Measurements from ENCODE around the gene SHE. TPM values are rescaled to one million over a fixed set of nuclear protein-coding genes. Genes with fewer than 3 reads are reported as not detected.

SHE gene
- total and polyA plus RNA-seq, 2 donors (not counting 3 experiments of a cell fraction or from before 2014, with no cell fraction given) = 30.1 to 52.7 TPM

DNA sequence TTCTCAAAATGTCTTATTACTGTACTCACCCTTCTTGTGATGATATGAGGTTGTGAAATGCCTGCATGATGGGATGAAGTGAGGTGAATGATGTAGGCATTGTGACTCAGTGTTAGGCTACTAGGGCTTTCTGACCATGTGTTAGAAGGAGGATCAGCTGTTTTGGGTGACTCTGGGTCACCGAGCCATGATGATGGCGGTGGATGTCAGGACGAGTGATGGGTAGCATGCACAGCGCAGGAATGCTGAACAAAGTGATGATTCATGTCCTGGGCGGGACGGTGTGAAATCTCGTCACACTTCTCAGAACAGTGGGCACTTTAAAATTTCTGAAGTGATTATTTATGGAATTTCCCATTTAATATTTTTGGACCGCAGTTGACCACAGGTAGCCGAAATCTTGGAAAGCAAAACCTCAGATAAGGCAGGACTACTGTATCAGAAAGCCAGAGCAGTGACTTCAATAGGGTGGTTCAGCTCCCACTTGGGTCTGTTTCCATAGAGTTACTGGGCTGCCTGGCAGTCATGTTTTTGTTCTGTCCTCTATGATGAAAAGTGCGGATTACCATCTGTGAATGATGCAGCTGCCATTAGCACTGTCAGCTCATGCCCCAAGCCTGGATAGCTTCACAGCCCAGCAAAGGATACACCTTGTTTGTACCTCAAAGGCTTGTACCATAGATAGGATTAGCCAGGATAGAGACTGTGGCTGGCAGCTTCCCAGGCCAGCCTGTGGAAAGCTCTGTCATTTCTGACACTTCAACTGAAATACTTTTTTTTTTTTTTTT, 70.4 kb downstream of the SHE start:
- H4K20me1 ChIP-seq (replicated peaks; ENCODE audit: control insufficient read depth, extremely low read depth, insufficient read depth, low read length) = no peaks in the 10 kb centered on the region
- CTCF ChIA-PET = interaction anchor here (1.0 to 1.9 kb wide), 5 partner anchors 11 to 115 kb away, joined by 3 to 9 read pairs (median 3); no protein-coding TSS in a partner anchor
- peak overlapping the region; percentile 9 for H2AFZ ChIP-seq (ENCODE audit: low read depth, low read length)
- peak; percentile 49 for TF ChIP-seq FOS (IDR thresholded peaks at IDR 0.05; ENCODE audit: borderline replicate concordance, insufficient read depth, low read length)
- TF ChIP-seq MYC (IDR thresholded peaks at IDR 0.05; ENCODE audit: low read depth, low read length) = no peak
- TF ChIP-seq JUN (IDR thresholded peaks at IDR 0.05; ENCODE audit: borderline replicate concordance, insufficient read depth, insufficient read length, low read depth) = peak; percentile 35
- H3K9me3 ChIP-seq (replicated peaks; ENCODE audit: control insufficient read depth, insufficient read depth, low read length) = no peaks in the 10 kb centered on the region
- DNase-seq (ENCODE audit: low read depth, low spot score) (peak; percentile 35), FAIRE-seq (peak; percentile 40)
- POLR2A ChIA-PET = no interaction called here
- dilution Hi-C loops (cut with MboI; ENCODE audit: extremely low pct_ligation_motif_present, low sequenced_read_pairs) (no loop called here), intact Hi-C loops (cut with micrococcal nuclease) (no loop called here)
- no peaks in the 10 kb centered on the region for H3K79me2 ChIP-seq (ENCODE audit: control insufficient read depth, insufficient read depth, low read length)
- peaks cover 5% of the 10 kb centered on the region for H3K4me1 ChIP-seq (ENCODE audit: control insufficient read depth, extremely low read depth, insufficient read depth, low read length)
- BruUV-seq (replicated peaks) = no TSS peak
- no peak overlapping the region for H3K4me2 ChIP-seq (ENCODE audit: insufficient read depth, low read length)
- no peaks in the 10 kb centered on the region for H3K36me3 ChIP-seq (ENCODE audit: control insufficient read depth in 2 of 2, extremely low read depth in 1 of 2, insufficient read depth in 2 of 2, low read length in 2 of 2)
- H3K9ac ChIP-seq (replicated peaks; ENCODE audit: extremely low read depth, insufficient read depth, low read length) = no peak overlapping the region
- H3K27ac ChIP-seq (ENCODE audit: insufficient read depth, low read depth, low read length) = peak overlapping the region; percentile 10
- H3K4me3 ChIP-seq (replicated peaks in 1 of 3; ENCODE audit: insufficient read depth in 1 of 3, low read depth in 1 of 3, low read length in 3 of 3) = no peak overlapping the region
- no peaks in the 10 kb centered on the region for H3K27me3 ChIP-seq (ENCODE audit: control insufficient read depth in 2 of 2, insufficient read depth in 2 of 2, low read length in 2 of 2)
- H3K9me1 ChIP-seq (replicated peaks; ENCODE audit: control insufficient read depth, extremely low read depth, insufficient read depth, low read length) = no peaks in the 10 kb centered on the region

GRCh38 chr1:154430903-154431302, 71.3 kb downstream of the SHE start:
- no TSS peak for BruUV-seq (replicated peaks)
- TF ChIP-seq POLR2A (IDR thresholded peaks at IDR 0.05; ENCODE audit: low read depth, low read length) = no peak
- no peak for TF ChIP-seq POLR2AphosphoS5 (IDR thresholded peaks at IDR 0.05; ENCODE audit: insufficient read depth, low read depth, low read length)
- TF ChIP-seq GATA2 (IDR thresholded peaks at IDR 0.05; ENCODE audit: insufficient read depth, insufficient read length, low read depth, low read length) = no peak
- no peak for TF ChIP-seq MYC (IDR thresholded peaks at IDR 0.05; ENCODE audit: low read depth, low read length)
- TF ChIP-seq CTCF (IDR thresholded peaks at IDR 0.05; ENCODE audit: extremely low read depth in 1 of 2, insufficient read depth in 1 of 2, low read depth in 1 of 2, low read length in 2 of 2) = no peak
- TF ChIP-seq EZH2 (IDR thresholded peaks at IDR 0.05; ENCODE audit: borderline replicate concordance, low read depth, low read length, severe bottlenecking) = no peak
- TF ChIP-seq FOS (IDR thresholded peaks at IDR 0.05; ENCODE audit: borderline replicate concordance, insufficient read depth, low read length) = no peak
- TF ChIP-seq, protein P1, sequence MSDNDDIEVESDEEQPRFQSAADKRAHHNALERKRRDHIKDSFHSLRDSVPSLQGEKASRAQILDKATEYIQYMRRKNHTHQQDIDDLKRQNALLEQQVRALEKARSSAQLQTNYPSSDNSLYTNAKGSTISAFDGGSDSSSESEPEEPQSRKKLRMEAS (IDR thresholded peaks at IDR 0.05; ENCODE audit: insufficient read depth, insufficient read length) = no peak
- Histone ChIP-seq H3K4me1 (ENCODE audit: control insufficient read depth, extremely low read depth, insufficient read depth, low read length) (peaks cover 5% of the 10 kb centered on the region), H3K27me3 (ENCODE audit: control insufficient read depth in 2 of 2, insufficient read depth in 2 of 2, low read length in 2 of 2) (no peaks in the 10 kb centered on the region), H3K9me3 (replicated peaks; ENCODE audit: control insufficient read depth, insufficient read depth, low read length) (no peaks in the 10 kb centered on the region), H3K36me3 (ENCODE audit: control insufficient read depth in 2 of 2, extremely low read depth in 1 of 2, insufficient read depth in 2 of 2, low read length in 2 of 2) (no peaks in the 10 kb centered on the region), H3K4me2 (ENCODE audit: insufficient read depth, low read length) (no peak overlapping the region), H4K20me1 (replicated peaks; ENCODE audit: control insufficient read depth, extremely low read depth, insufficient read depth, low read length) (no peaks in the 10 kb centered on the region), H3K27ac (ENCODE audit: insufficient read depth, low read depth, low read length) (no peak overlapping the region), H2AFZ (ENCODE audit: low read depth, low read length) (no peak overlapping the region), H3K79me2 (ENCODE audit: control insufficient read depth, insufficient read depth, low read length) (no peaks in the 10 kb centered on the region), H3K4me3 (replicated peaks in 1 of 3; ENCODE audit: insufficient read depth in 1 of 3, low read depth in 1 of 3, low read length in 3 of 3) (no peak overlapping the region), H3K9me1 (replicated peaks; ENCODE audit: control insufficient read depth, extremely low read depth, insufficient read depth, low read length) (no peaks in the 10 kb centered on the region), H3K9ac (replicated peaks; ENCODE audit: extremely low read depth, insufficient read depth, low read length) (no peak overlapping the region)
- ChIA-PET POLR2A (no interaction called here), CTCF (interaction anchor here (1.0 to 1.9 kb wide), 5 partner anchors 11 to 116 kb away, joined by 3 to 9 read pairs (median 3); no protein-coding TSS in a partner anchor)
- dilution Hi-C loops (cut with MboI; ENCODE audit: extremely low pct_ligation_motif_present, low sequenced_read_pairs) (no loop called here), intact Hi-C loops (cut with micrococcal nuclease) (no loop called here)
- FAIRE-seq (no peak), DNase-seq (ENCODE audit: low read depth, low spot score) (no peak)
